Esophagus mucosa (tissue), 1 donor: Measurements from ENCODE around the gene SLC15A1. TPM values are rescaled to one million over a fixed set of nuclear protein-coding genes. Genes with fewer than 3 reads are reported as not detected.
A peak's percentile ranks its signal among the peaks of the same experiment; 100 is the strongest.

ENCODE experiments used
- ATAC-seq: fragments of 200-7000 bp; cut with Tn5 transposase; one replicate; pipeline ENCODE4 v1.9.1; 2020
- total RNA-seq: library from RNA; stranded (reverse); gene quantifications from one replicate; pipeline ENCODE4 v1.2.4, GENCODE V29; 2023
- donor health status: DM: yes; HTN: yes; CAD: no.

The SLC15A1 gene
- total RNA-seq, 1 donor from 2014 or later, result 2.9 TPM

GRCh38 chr13:98751367-98751782 is 1.1 kb downstream of the SLC15A1 start:
- ATAC-seq, result peak; percentile 75

- no peak for ATAC-seq
Observed at GRCh38 chr13:98749501-98749900, 3.0 kb downstream of the SLC15A1 start.

DNA sequence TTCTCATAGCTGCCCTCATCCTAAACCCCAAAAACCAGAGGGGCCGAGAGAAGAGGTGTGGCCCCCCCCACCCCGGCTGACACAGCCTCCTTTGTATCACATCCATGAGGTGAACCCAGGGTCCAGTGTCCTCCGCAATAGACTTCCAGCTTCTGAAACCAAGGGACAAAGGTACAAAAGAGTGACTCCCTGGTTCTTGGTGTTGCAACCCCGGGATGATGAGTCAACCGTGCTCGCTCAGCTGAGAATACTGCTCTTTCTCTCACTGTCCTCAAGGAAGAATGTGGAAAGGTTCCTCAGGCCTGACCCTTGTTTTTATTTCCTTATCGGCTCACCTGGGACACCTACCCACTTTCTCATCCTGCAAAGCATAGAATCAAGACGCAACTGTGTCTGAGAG is 5.5 kb downstream of the SLC15A1 start:
- peak; percentile 73 for ATAC-seq

GRCh38 chr13:98743377-98743776 is 9.1 kb downstream of the SLC15A1 start:
- ATAC-seq, result no peak

- ATAC-seq, result no peak
Observed at GRCh38 chr13:98742961-98743360, 9.5 kb downstream of the SLC15A1 start.

GRCh38 chr13:98741741-98742435 is 10.6 kb downstream of the SLC15A1 start:
- peak; percentile 19 for ATAC-seq

- ATAC-seq, result peak; percentile 20
Observed at GRCh38 chr13:98740131-98740530, 12.3 kb downstream of the SLC15A1 start.

GRCh38 chr13:98738993-98739392 is 13.5 kb downstream of the SLC15A1 start:
- no peak for ATAC-seq

GRCh38 chr13:98738213-98738612 is 14.3 kb downstream of the SLC15A1 start:
- no peak for ATAC-seq

DNA sequence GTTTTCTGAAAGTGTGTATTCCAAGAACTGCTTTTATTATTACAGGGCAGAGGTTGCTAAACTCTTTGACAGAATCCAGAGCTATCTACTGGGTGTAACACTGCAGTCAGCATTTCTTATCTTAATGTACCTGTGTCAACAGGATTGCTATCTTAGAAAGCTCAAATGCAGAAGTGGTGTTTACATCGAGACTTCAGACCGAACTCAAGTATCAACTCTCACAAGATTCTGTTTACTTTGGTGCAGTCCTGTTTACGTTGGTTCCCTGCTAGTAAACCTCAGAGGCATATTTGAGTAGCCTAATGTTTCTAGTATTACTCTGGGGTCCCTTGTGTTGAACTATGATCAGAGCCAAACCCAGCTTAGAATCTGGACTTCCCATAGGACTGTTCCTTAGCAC is 20.5 kb downstream of the SLC15A1 start:
- no peak for ATAC-seq

- ATAC-seq, result no peak
Observed at GRCh38 chr13:98731038-98731437, 21.4 kb downstream of the SLC15A1 start.

GRCh38 chr13:98730441-98730840 is 22.0 kb downstream of the SLC15A1 start:
- ATAC-seq, result no peak

DNA sequence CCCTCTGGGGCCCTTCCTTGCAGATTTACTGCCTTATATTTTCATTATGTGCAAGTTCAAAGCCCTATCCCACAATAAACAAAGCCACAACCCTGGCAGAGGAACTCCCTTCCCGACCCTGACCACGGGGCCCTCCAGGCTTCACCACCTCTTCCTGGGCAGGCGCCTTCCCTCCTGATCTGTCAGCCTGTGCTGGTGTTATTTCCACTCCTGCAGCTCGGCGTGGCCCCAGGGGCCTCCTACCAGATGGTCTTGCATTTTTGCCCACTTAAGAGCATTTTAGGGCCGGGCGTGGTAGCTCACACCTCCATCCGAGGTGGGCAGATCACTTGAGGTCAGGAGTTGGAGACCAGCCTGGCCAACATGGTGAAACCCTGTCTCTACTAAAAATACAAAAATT is 22.8 kb downstream of the SLC15A1 start:
- ATAC-seq, result no peak

DNA sequence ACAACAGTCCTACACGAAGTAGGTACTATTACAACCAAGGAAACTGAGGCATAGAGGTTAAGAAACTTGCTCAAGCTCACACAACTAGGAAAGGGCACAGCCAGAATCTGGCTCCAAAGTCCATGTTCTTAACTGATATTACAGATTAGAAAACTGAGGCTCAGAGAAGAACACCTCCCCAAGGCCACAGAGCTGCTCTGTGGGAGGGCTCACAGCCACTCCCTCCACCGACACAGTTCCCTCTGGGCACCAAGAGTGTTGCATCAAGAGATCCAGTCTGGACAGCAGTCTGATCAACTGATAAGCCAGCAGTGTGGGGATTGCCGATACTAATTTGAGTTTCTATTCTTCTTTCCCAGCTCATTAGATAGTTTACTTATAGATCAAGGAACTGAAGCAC is 29.5 kb downstream of the SLC15A1 start:
- ATAC-seq, result no peak

GRCh38 chr13:98721825-98722510 is 30.5 kb downstream of the SLC15A1 start:
- peak; percentile 79 for ATAC-seq

- ATAC-seq, result no peak
Observed at GRCh38 chr13:98719527-98720250, 32.8 kb downstream of the SLC15A1 start.

GRCh38 chr13:98717891-98718290 is 34.6 kb downstream of the SLC15A1 start:
- no peak for ATAC-seq

GRCh38 chr13:98717256-98717655 is 35.2 kb downstream of the SLC15A1 start:
- ATAC-seq, result no peak

DNA sequence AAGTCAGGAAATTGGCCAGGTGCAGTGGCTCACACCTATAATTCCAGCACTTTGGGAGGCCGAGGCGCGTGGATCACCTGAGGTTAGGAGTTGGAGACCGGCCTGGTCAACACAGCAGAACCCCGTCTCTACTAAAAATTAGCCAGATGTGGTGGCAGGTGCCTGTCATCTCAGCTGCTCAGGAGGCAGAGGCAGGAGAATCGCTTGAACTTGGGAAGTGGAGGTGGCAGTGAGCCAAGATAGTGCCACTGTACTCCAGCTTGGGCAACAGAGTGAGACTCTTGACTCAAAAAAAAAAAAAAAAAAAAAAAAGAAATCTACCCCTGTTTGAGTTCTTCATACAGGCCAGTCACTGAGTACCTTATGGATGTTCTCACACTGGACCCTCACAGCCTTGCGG is 42.0 kb downstream of the SLC15A1 start:
- ATAC-seq, result no peak

GRCh38 chr13:98707281-98707999 is 45.0 kb downstream of the SLC15A1 start:
- no peak for ATAC-seq

DNA sequence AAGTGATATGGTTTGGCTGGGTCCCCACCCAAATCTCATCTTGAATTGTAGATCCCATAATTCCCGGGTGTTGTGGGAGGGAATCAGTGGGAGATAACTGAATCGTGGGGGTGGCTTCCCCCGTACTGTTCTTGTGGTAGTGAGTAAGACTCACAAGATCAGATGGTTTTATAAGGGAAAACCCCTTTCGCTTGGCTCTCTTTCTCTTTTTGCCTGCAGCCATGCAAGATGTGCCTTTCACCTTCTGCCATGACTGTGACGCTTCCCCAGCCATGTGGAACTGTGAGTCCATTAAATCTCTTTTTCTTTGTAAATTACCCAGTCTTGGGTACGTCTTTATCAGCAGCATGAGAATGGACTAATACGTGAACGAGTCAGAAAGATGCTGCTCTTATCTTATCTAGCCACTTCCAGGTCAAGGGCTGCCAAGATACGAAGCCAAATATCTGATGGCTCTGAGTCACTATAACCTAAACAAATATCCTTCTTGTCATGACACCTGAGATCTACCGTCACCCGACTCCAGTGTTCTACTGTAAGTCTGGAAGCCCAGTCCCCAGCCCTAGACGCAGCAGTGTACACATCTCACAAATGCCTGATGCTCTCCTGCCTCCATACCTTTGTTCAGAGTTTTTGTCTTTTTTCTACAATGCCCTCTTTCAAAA is 45.9 kb downstream of the SLC15A1 start:
- no peak for ATAC-seq

- no peak for ATAC-seq
Observed at GRCh38 chr13:98697791-98698190, 54.7 kb downstream of the SLC15A1 start.
